ENCODE data around the gene WNT4. TPM values are rescaled to one million over a fixed set of nuclear protein-coding genes. Genes with fewer than 3 reads are reported as not detected.

WNT4 gene
- total RNA-seq, 1 experiment from 2014 or later, result 0.70 TPM

GRCh38 chr1:22153660-22154437 lies 11.0 kb upstream of the WNT4 start (continued):
- TF ChIP-seq ARID4B (CRISPR knock-in tag; IDR thresholded peaks at IDR 0.05; ENCODE audit: borderline replicate concordance) (no peak), ZBTB43 (CRISPR knock-in tag; IDR thresholded peaks at IDR 0.05) (no peak), CREB1 (CRISPR knock-in tag; IDR thresholded peaks at IDR 0.05) (no peak), E2F4 (CRISPR knock-in tag; IDR thresholded peaks at IDR 0.05; ENCODE audit: borderline replicate concordance, low read depth) (no peak)

GRCh38 chr1:22150923-22151322 lies 8.0 kb upstream of the WNT4 start:
- DNase-seq (ENCODE audit: low spot score), result no peak
- peak; percentile 16; the same call in 1 of the 2 replicates for TF ChIP-seq ZNF121 (CRISPR knock-in tag; IDR thresholded peaks at IDR 0.05)
- TF ChIP-seq AFF4 (CRISPR knock-in tag; IDR thresholded peaks at IDR 0.05; ENCODE audit: borderline replicate concordance), result no peak
- TF ChIP-seq ARID4B (CRISPR knock-in tag; IDR thresholded peaks at IDR 0.05; ENCODE audit: borderline replicate concordance), result no peak
- no peaks in the 10 kb centered on the region for H3K4me1 Mint-ChIP-seq
- H3K4me3 Mint-ChIP-seq, result no peak overlapping the region
- no peaks in the 10 kb centered on the region for H3K9me3 Mint-ChIP-seq
- no peaks in the 10 kb centered on the region; the same call in 1 of the 2 replicates for H3K27me3 Mint-ChIP-seq (ENCODE audit: low read depth)
- H3K36me3 Mint-ChIP-seq, result no peaks in the 10 kb centered on the region
- ATAC-seq, result no peak
- CTCF ChIA-PET, result interaction anchor here (0.6 kb wide), 1 partner anchor 200 kb away, joined by 3 read pairs; no protein-coding TSS in a partner anchor
- H3K27ac Mint-ChIP-seq, result no peak overlapping the region
- POLR2A ChIA-PET, result no interaction called here

Data from WTC11 (cell line).